NCI-H2081 (cell line): ENCODE results near the gene FRY.

Experiments
- DNase-seq, 2 experiments: peaks; one replicate each; lab custom pipeline; 2025; lab: John Stamatoyannopoulos, UW

Gene FRY

DNA sequence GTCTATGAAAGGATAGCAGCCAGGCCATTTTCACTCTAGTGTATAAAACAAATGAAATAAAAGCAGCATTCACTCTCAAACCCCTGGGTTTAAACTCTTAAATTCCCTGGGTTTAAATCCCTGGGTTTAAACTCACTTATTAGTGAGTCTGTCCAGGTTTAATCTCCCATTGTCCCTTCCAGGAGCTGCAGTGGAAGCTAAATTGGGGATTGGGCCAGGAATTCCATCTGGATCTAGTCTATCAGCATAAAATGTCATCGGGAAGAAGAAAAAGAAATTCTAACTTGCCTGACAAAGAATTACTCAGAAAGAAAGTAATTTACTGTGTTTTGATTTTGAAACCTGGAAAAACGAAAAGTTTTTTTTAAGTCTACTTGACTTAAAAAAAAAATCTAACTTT, 54.8 kb downstream of the FRY start:
- no peak for DNase-seq

- peak; percentile 47 to 84 for DNase-seq
Measured at GRCh38 chr13:32086791-32087441, 55.3 kb downstream of the FRY start.

DNA sequence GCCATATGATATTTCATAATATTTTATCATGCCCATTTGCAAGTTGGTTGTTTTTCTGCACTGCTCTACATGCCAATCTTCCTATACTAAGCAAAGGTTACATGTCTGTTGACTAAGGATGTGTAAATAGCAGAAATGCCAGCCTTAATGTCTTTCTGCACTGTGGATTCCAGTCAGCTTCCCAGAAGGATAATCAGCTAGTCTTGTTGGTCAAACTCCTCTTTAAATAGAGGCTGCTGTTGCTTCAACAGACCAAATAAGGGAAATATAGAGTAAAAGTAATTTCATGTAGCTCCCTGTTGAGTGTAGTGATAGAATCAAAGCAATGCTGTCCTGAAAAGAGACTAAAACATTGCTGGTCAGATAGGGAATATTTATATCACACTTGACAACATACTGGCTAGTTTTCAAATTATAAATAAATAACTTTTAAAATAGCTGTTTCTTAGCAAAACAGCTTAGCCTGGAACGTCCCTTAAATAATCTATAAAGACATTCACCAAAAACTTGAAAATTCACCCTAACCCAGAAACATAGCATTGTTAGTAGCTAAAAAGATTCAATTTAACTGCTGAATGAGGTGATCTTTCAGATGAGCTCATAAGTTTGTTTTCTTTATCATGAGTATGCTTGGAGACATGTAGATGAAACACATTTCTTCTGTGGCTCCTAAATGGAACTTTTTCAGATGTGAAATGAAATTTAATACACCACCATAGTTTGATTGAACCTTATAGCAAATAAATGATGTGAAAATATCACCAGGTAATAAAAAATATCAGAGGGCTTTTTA, 56.6 kb downstream of the FRY start:
- DNase-seq, result peak in 1 of 2 experiments; percentile 47

DNA sequence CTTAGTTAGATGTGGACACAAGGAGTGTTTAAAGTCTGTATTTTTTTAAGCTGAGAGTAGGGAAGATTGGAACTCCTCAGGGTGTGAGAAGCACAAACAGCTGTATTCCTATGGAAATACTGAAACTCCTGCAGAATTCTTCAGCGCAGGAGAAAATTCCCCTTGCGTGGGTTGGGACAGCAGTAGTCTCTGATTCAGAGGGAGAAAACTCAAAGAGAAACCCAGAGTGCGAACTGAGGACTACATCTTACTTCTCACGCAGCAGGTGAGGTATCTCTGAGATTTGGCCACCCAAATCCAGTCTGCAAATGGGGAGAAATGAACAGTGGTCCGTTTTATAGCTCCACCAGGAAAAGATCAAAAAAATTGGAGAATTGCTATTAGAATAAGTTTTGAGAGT, 60.9 kb downstream of the FRY start:
- DNase-seq, result no peak

- no peak for DNase-seq
Measured at GRCh38 chr13:32093006-32093405, 61.4 kb downstream of the FRY start.

DNA sequence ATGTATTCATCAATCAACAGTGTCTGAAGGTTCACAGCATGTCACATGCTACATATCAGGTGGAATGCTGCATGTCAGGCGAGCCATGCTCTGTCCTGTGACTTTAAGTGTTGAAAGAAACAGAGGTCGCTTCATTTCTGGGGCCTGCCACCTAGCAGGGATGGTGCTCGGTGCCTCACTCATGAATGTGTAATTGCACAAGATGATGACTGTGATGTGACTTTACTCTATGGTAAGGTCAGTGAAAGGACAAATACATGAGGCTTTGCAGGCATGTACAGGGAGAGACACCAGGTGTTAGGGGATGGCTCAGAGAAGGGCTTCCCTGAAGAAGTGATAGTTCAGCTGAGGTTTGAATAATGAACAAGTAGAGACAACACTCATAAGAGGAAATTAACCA, 66.7 kb downstream of the FRY start:
- no peak for DNase-seq

DNA sequence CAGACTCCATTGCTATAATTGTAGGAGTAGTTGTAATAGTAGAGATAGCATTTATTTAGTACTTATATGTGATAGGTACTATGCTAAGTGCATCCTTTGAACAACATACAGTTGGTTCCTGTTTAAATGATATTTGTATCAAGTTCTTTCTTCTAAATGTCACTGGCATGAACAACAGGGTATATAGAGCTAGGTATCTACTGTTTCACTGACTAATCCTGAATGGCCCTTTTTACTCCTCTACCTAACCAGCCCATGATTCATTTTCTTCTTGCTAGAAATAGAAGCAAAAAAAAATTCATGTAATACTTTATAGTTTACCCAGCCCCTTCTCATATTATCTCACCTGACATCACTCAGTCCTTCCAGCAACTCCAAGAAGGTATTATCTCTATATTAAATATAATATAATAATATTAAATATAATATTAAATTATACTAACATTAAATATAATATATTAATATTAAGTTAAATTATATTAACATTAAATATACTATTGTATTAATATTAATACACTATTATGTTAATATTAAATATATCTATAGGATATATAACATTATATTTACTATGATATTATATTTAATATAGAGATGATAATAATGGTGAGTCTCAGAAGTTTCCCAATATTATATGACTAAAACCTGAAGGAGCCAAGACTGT, 74.2 kb downstream of the FRY start:
- no peak for DNase-seq

DNA sequence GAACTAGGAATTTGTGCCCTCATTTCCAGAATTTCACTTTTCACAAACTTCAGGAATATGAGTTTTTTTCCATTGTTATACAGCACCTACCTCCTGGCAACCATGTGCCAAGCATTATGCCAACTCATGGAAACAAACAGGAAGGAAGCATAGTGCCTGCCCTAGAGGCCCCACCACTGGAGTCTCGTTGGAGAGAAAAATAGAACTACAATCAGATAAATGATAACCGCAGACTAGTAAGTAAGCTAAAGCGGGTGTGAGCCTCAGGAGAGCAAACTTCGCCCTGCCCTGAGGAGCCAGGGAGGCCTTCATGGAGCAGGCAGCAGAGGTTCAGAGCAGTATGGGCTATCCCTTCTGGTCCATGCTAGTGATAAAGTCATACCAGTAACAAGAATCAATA, 75.9 kb downstream of the FRY start:
- DNase-seq, result no peak

- no peak for DNase-seq
Measured at GRCh38 chr13:32107973-32108372, 76.4 kb downstream of the FRY start.

DNA sequence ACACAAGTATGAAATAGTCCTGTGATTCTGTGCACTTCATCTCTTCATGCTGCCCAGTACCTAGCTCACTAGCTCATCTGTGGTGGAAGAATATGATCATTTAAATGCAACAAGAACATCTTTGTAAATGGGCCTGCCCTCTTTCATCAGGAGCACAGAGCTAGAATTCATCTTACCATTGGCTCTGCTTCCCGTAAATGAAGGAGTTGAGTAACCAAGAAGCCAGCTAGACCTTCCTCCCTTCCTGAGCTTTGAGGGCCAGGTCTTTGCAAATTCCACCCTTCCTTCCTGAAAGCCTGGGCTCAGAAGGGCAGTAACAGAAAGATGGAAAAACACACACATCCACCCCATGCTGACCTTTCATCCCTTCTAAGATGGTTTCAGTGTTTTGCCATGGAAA, 82.0 kb downstream of the FRY start:
- no peak for DNase-seq

DNA sequence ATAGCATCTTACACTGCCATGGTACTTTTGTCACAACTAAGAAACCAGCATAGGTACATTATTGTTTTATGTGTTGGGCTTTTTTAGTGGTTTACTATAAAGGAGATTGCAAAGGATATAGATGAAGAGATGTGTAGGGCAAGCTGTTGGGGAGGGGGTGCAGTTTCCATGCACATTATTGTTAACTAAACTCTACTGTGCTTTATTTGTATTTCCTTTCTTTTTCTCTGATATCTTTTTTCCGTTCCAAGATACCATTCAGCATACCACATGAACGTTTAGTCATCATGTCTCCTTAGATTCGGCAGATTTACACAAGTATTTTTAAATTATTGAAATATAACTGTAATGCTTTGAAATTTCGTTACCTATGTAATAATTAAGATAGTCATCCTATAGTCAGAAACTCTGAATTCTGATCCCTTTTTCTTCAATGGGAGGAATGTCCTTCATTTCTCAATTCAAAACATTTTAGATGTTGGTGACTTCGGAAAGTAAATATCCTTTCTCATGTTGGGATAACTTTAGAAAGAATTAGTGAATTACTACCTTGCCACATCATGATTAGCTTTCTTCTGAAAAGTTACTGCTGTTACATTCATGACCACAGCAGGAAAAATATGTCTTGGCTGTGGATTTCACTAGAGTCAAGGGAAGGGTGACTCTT, 82.8 kb downstream of the FRY start:
- no peak for DNase-seq

DNA sequence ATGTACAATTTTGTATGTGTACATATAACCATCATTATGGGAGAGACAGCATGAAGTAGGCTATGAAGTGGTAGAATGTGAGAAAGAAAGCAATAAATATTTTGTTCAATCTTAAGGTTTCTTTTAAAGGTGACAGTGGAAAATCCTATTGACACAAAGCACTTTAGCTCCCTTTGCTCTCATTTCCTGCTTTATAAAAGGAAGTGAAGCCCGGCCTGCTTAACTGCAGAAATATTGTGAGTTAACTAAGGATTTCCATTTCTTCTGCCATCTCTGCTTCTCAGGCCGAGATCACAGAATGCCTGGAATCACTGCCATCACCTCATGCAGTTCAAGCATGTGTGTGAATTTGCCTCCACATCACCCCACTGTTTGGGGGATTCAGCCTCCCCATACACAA, 83.5 kb downstream of the FRY start:
- no peak for DNase-seq

- DNase-seq, result no peak
Measured at GRCh38 chr13:32116210-32116609, 84.6 kb downstream of the FRY start.

- no peak for DNase-seq
Measured at GRCh38 chr13:32117001-32117400, 85.4 kb downstream of the FRY start.

DNA sequence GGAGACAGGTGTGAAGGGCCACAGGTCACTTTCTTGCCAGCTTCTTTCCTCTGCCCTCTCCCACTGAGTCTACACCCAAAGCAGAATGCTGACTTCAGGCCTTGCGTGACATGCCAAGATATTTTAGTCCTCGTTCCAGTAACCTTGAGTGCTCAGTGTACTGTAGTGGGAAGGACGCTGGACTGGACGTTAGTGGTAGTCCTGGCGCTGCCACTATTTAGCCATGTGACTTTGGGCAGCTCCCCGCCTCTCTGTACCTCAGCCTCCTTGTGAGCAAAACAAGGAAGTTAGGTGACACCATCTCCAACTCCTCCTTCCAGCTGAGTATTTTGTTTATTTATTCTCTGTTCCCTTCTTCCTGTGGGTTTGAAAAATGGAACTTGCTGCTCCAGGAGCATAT, 86.1 kb downstream of the FRY start:
- no peak for DNase-seq

DNA sequence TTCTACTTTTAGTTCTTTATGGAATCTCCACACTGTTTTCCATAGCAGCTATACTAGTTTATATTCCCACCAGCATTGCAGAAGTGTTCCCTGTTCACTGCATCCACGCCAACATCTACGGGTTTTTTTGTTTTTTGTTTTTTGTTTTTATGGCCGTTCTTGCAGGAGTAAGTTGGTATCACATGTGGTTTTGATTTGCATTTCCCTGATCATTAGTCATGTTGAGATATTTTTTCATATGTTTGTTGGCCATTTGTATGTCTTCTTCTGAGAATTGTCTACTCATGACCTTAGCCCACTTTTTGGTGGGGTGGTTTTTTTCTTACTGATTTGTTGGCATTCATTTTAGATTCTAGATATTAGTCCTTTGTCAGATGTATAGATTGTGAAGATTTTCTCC, 89.7 kb downstream of the FRY start:
- DNase-seq, result no peak

- DNase-seq, result no peak
Measured at GRCh38 chr13:32124743-32125142, 93.2 kb downstream of the FRY start.

DNA sequence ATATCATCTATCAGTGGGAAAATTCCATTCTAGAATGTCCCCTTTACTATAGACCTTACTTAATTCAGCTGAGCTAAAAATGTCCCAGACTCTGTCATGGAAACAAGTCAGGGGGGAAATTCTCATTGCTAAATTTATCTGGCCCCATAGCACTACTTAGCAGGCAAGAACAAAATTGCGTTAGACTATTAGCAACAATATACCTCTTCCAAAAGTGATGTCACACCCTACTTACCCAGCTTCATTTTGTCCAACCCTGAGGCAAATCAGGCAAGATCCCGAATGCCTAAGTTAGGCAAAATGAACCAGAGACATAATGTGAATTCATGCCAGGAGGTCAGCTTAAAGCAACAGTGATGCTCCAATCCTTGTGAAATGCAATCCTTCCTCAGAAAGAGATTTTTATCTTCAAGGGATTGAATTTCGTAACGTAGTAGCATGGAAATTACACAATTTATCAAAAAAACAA, 93.7 kb downstream of the FRY start:
- DNase-seq, result no peak

GRCh38 chr13:32125751-32126150, 94.2 kb downstream of the FRY start:
- DNase-seq, result no peak

DNA sequence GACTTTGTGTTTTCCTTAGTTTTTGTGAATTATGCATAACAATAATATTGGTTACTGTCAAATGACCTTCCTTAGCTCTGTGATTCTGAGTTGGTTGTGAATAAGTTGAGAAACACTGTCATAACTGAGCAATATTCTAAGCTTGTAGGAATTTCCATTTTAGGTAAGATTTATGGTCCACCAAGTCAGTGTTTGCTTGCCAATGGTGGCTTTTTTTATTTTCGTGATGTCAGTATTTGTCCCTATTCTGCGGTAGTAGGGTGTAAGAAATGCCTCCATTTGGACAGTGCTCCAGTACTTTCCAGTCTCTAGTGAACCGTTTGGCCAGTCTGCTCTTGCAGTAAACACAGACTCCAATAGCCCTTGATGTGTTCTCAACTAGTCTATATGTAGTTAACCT, 94.7 kb downstream of the FRY start:
- no peak for DNase-seq

DNA sequence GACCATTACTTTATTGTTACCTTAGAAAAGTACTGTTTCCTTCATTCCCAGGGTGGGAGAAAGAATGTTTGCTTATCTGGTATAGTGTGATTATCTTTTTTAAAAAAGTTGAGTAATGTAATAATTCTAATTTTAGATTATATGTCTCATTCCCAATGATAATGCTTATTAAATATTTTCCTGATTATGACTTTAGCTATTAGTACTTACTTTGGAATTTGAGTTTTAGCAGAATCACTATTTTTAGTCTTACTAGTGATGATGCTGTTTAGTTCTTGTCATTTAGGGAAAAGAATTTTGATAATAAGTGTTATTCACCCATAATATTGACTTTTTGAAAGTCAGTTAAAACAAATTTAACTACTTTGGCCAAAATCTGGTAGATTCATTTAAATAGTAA, 95.2 kb downstream of the FRY start:
- DNase-seq, result no peak

DNA sequence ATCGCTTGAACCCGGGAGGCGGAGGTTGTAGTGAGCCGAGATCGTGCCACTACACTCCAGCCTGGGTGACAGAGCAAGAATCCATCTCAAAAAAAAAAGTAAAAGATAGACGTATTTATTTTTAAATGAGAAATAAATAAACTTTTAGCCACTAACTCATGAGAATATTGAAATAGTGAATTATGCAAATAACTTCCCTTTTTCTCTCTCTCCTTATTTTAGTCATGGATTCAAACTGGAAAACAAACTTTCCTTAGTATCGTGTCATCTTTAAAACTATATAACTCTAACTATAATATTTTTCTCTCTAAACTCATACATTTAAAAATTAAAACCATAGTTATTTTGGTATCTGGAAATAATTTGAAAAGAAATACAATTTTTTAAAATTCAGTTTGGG, 96.1 kb downstream of the FRY start:
- DNase-seq, result no peak
